ENCODE results near the gene DDX47. TPM values are rescaled to one million over a fixed set of nuclear protein-coding genes. Genes with fewer than 3 reads are reported as not detected.
"Not testable (repeated sequence)": the region's sequence is repeated elsewhere in the genome, so short reads cannot be mapped to it uniquely, and the experiment has no call there.

Gene DDX47
- total RNA-seq, 2 donors from 2014 or later: 92.3 to 154 TPM

- H3K27me3 ChIP-seq (ENCODE audit: control insufficient read depth, insufficient read depth, low read length, poor library complexity, severe bottlenecking): no peaks in the 10 kb centered on the region
- H3K9me3 Mint-ChIP-seq: no peaks in the 10 kb centered on the region
- WGBS, 2 experiments (ENCODE audit: insufficient coverage in 1 of 2, insufficient read length in 1 of 2): 74 to 83% methylated on average over 6 of the region's 8 CpGs
- H3K9ac ChIP-seq (ENCODE audit: extremely low read depth, low read length, poor library complexity, severe bottlenecking): no peak overlapping the region
- H3K4me1 Mint-ChIP-seq: peaks cover 44% of the 10 kb centered on the region
- H3K27ac Mint-ChIP-seq: no peak overlapping the region
- no peaks in the 10 kb centered on the region for H3K36me3 Mint-ChIP-seq (ENCODE audit: low read depth)
- H3K9me3 ChIP-seq (ENCODE audit: control insufficient read depth, low read length): no peaks in the 10 kb centered on the region
- TF ChIP-seq, protein P1, sequence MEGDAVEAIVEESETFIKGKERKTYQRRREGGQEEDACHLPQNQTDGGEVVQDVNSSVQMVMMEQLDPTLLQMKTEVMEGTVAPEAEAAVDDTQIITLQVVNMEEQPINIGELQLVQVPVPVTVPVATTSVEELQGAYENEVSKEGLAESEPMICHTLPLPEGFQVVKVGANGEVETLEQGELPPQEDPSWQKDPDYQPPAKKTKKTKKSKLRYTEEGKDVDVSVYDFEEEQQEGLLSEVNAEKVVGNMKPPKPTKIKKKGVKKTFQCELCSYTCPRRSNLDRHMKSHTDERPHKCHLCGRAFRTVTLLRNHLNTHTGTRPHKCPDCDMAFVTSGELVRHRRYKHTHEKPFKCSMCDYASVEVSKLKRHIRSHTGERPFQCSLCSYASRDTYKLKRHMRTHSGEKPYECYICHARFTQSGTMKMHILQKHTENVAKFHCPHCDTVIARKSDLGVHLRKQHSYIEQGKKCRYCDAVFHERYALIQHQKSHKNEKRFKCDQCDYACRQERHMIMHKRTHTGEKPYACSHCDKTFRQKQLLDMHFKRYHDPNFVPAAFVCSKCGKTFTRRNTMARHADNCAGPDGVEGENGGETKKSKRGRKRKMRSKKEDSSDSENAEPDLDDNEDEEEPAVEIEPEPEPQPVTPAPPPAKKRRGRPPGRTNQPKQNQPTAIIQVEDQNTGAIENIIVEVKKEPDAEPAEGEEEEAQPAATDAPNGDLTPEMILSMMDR (conservative IDR thresholded peaks at IDR 0.05): no peak
- no peak for DNase-seq
- no peaks in the 10 kb centered on the region for H3K27me3 Mint-ChIP-seq (ENCODE audit: insufficient read depth)
- H3K36me3 ChIP-seq (ENCODE audit: control insufficient read depth, insufficient read depth, low read length): no peaks in the 10 kb centered on the region
- no peak overlapping the region for H3K4me3 ChIP-seq (ENCODE audit: low read length)
- H3K27ac ChIP-seq (ENCODE audit: low read depth, low read length): no peak overlapping the region
- H3K4me1 ChIP-seq (ENCODE audit: control insufficient read depth, insufficient read depth, low read length): peaks cover 9% of the 10 kb centered on the region
- no peak overlapping the region for H3K4me3 Mint-ChIP-seq
Observed at GRCh38 chr12:12806784-12807516, 6.2 kb upstream of the DDX47 start.

DNA sequence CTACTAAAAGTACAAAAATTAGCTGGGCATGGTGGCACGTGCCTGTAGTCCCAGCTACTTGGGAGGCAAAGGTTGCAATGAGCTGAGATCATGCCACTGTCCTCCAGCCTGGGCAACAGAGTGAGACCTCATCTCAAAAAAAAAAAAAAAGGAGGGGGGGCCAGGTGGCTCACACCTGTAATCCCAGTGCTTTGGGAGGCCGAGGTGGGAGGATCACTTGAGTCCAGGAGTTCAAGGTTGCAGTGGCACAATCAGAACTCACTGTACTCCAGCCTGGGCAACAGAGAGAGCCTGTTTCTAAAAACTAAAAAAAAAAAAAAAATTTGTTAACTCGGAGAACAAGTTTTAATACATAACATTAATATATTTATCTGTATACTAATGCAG is 5.6 kb upstream of the DDX47 start:
- H3K9ac ChIP-seq (ENCODE audit: extremely low read depth, low read length, poor library complexity, severe bottlenecking); H3K36me3 Mint-ChIP-seq (ENCODE audit: low read depth); H3K36me3 ChIP-seq (ENCODE audit: control insufficient read depth, insufficient read depth, low read length); H3K27ac ChIP-seq (ENCODE audit: low read depth, low read length); DNase-seq; H3K9me3 ChIP-seq (ENCODE audit: control insufficient read depth, low read length); H3K27me3 ChIP-seq (ENCODE audit: control insufficient read depth, insufficient read depth, low read length, poor library complexity, severe bottlenecking); H3K4me3 Mint-ChIP-seq; H3K4me1 ChIP-seq (ENCODE audit: control insufficient read depth, insufficient read depth, low read length); H3K9me3 Mint-ChIP-seq; H3K4me3 ChIP-seq (ENCODE audit: low read length); H3K27ac Mint-ChIP-seq; H3K27me3 Mint-ChIP-seq (ENCODE audit: insufficient read depth): not testable (repeated sequence)
- 98% methylated on average over 2 of the region's 3 CpGs; no CpG with 5 or more reads in 1 of the 2 experiments for WGBS, 2 experiments (ENCODE audit: insufficient coverage in 1 of 2, insufficient read length in 1 of 2)
- H3K4me1 Mint-ChIP-seq: peaks cover 44% of the 10 kb centered on the region

DNA sequence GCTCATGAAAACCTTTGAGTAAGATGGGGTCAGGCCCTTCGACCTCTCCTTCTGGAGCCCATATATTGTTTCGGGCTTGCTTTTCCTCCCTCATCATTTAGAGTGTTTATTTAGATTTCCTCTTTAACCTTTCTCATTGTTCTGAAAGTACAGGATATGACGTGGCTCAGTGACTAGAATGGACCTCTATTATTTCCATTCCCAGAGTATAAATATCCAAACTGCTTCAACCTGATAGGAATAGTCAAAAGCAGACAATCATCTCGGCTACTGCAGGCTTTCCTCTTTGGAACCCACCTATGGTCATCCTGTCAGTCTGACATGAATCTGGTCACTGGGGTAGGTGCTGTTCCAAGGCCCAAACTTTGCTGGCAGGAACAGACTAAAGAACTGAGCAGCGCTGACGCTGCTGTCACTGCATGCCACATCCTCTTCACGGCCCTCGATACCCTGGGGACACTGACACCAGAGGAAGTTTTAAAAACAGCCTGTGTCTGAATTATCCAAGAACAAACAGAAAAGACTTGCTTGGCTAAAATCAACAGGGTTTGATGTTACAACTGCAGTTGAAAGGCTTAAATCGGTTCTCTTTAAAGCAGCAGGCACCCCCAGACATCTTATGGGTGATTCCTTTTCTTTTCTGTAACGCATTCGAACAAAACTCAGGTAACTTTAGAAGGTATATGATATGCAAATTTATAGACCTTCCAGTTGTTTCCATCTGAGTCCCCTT is 5.0 kb upstream of the DDX47 start:
- Mint-ChIP-seq H3K4me1 (peaks cover 47% of the 10 kb centered on the region), H3K36me3 (ENCODE audit: low read depth) (no peaks in the 10 kb centered on the region), H3K27me3 (ENCODE audit: insufficient read depth) (no peaks in the 10 kb centered on the region), H3K4me3 (no peak overlapping the region), H3K27ac (no peak overlapping the region), H3K9me3 (no peaks in the 10 kb centered on the region)
- Histone ChIP-seq H3K27ac (ENCODE audit: low read depth, low read length) (no peak overlapping the region), H3K4me3 (ENCODE audit: low read length) (no peak overlapping the region), H3K36me3 (ENCODE audit: control insufficient read depth, insufficient read depth, low read length) (no peaks in the 10 kb centered on the region), H3K4me1 (ENCODE audit: control insufficient read depth, insufficient read depth, low read length) (peaks cover 8% of the 10 kb centered on the region), H3K9me3 (ENCODE audit: control insufficient read depth, low read length) (no peaks in the 10 kb centered on the region), H3K27me3 (ENCODE audit: control insufficient read depth, insufficient read depth, low read length, poor library complexity, severe bottlenecking) (no peaks in the 10 kb centered on the region), H3K9ac (ENCODE audit: extremely low read depth, low read length, poor library complexity, severe bottlenecking) (no peak overlapping the region)
- no peak for DNase-seq
- TF ChIP-seq, protein P1 (conservative IDR thresholded peaks at IDR 0.05): no peak
- 83 to 87% methylated on average over 9 to 10 of the region's 11 CpGs for WGBS, 2 experiments (ENCODE audit: insufficient coverage in 1 of 2, insufficient read length in 1 of 2)

All from endodermal cell (in vitro differentiated cells).